ENCODE results near the gene SEMA3F. TPM values are rescaled to one million over a fixed set of nuclear protein-coding genes. Genes with fewer than 3 reads are reported as not detected.

The SEMA3F gene
- total and polyA plus RNA-seq, 5 donors from 2014 or later = 0.52 TPM; not detected in 4

DNA sequence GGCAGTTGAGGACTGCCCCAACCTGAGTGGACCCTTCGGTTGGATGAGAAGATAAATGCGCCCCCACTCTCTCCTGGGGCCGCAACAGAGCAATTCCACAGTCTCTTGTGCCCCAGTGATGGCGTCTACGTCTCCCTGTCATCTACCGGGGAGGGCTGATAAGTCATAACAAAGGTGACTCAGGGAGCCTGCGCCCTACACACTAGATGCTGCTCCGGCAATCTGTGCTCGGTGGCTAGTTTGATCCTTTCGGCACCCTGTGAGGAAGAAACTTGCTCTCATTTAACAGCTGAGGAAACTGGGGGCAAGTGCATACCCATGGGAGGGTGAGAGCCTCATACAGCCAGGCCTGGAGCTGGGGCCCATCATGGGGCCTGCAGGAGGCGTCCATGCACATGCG lies 14.1 kb upstream of the SEMA3F start:
- Histone ChIP-seq H3K4me1 (ENCODE audit: control insufficient read depth, insufficient read depth, low read length, poor library complexity, severe bottlenecking) (no peaks in the 10 kb centered on the region), H3K36me3 (ENCODE audit: control insufficient read depth, insufficient read depth, low read length) (no peaks in the 10 kb centered on the region), H3K9me3 (ENCODE audit: control insufficient read depth in 2 of 2, low read length in 2 of 2) (no peaks in the 10 kb centered on the region), H3K27me3 (ENCODE audit: control insufficient read depth, insufficient read depth, low read length) (no peaks in the 10 kb centered on the region), H3K27ac (ENCODE audit: insufficient read depth, low read length, poor library complexity, severe bottlenecking) (no peak overlapping the region), H3K4me3 (ENCODE audit: low read depth, low read length) (no peak overlapping the region)
- Mint-ChIP-seq H3K9me3 (no peaks in the 10 kb centered on the region), H3K27me3 (peaks cover under 1% of the 10 kb centered on the region), H3K4me3 (no peak overlapping the region), H3K27ac (no peak overlapping the region), H3K4me1 (peaks cover 0 to 8% (median 3%) of the 10 kb centered on the region in 4 donors), H3K36me3 (no peaks in the 10 kb centered on the region)
- no peak for ATAC-seq (ENCODE audit: low read depth in 2 of 2)
- no peak for DNase-seq

DNA sequence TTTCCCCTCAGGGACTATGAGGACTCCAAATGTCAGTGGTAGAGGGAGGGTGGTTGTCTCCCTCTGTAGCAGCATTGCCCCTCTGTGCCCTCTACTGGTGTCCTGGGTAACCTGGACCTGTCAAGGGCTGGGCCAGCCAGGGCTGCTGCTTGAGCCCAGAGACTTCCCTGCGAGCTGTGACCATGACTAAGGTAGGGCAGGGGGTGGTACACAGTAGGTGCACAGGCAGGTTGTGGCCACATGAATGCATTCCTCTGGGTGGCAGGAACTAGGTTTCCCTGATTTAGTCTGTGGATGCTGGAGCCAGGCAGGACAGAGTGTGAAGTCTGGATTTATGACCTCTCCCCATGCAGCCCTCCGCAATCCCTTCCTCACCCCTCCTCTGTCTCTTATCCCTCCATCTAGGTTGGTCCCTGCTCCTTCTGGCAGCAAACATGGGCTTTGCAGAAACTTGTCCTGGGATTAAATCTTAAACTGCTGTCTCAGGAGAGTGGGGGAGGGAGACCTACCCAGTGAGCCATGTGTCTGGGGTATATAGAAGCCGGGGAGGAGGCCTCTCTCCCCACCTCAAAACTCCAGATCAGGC lies 8.7 kb upstream of the SEMA3F start:
- Mint-ChIP-seq H3K36me3 (no peaks in the 10 kb centered on the region), H3K4me3 (no peak overlapping the region), H3K9me3 (peaks cover 0 to 1% (median 0%) of the 10 kb centered on the region in 7 donors), H3K27ac (no peak overlapping the region), H3K4me1 (no peaks in the 10 kb centered on the region), H3K27me3 (peaks cover 19% of the 10 kb centered on the region)
- Histone ChIP-seq H3K27ac (ENCODE audit: insufficient read depth, low read length, poor library complexity, severe bottlenecking) (no peak overlapping the region), H3K27me3 (ENCODE audit: control insufficient read depth, insufficient read depth, low read length) (no peaks in the 10 kb centered on the region), H3K9me3 (ENCODE audit: control insufficient read depth in 2 of 2, low read length in 2 of 2) (no peaks in the 10 kb centered on the region), H3K4me3 (ENCODE audit: low read depth, low read length) (no peak overlapping the region), H3K36me3 (ENCODE audit: control insufficient read depth, insufficient read depth, low read length) (no peaks in the 10 kb centered on the region), H3K4me1 (ENCODE audit: control insufficient read depth, insufficient read depth, low read length, poor library complexity, severe bottlenecking) (no peaks in the 10 kb centered on the region)
- no peak for DNase-seq
- no peak for ATAC-seq (ENCODE audit: low read depth in 2 of 2)

DNA sequence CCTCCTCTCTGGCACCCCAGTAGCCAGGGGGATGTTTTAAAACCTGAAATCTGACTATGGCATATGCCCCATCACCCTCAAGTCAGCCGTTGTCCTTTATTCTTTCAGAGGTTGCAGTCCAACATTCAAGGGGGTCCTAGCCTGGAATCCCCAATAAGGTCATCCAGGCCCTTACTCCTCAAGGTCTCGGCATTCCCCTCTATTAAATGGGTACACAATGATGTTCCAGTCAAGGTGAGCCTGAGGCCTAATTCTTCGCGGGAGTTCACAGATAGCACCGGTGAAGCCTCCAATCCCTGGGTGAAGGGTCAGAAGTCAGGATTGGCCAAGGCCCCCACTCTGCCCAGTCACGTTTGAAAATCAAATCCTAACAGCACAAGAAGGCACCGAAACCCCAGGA lies 8.1 kb upstream of the SEMA3F start:
- H3K27me3 ChIP-seq (ENCODE audit: control insufficient read depth, insufficient read depth, low read length) = no peaks in the 10 kb centered on the region
- DNase-seq = no peak
- no peak overlapping the region for H3K27ac Mint-ChIP-seq

DNA sequence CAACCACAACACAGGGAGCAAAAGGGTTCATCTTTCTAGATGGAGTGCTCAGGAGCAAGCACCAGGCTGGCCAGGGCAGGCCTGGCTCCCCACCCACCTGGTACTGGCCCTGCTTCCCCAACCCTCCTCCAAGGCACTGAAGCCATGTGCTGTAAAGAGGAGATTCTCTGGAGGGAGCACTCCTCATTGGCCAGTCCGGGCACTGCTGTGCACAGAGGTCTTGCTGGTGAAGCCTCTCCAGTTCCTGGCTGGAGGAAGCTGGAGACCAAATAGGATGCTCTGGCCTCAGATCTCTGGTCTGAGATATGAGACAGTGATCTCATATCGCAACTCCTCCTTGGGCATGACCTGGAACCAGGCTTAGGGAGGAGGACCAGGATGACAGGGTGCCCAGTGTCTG lies 7.7 kb upstream of the SEMA3F start:
- Histone ChIP-seq H3K27me3 (ENCODE audit: control insufficient read depth, insufficient read depth, low read length) (no peaks in the 10 kb centered on the region), H3K36me3 (ENCODE audit: control insufficient read depth, insufficient read depth, low read length) (no peaks in the 10 kb centered on the region), H3K4me3 (ENCODE audit: low read depth, low read length) (no peak overlapping the region), H3K27ac (ENCODE audit: insufficient read depth, low read length, poor library complexity, severe bottlenecking) (no peak overlapping the region), H3K4me1 (ENCODE audit: control insufficient read depth, insufficient read depth, low read length, poor library complexity, severe bottlenecking) (no peaks in the 10 kb centered on the region), H3K9me3 (ENCODE audit: control insufficient read depth in 2 of 2, low read length in 2 of 2) (no peaks in the 10 kb centered on the region)
- Mint-ChIP-seq H3K36me3 (no peaks in the 10 kb centered on the region), H3K4me3 (no peak overlapping the region), H3K9me3 (peaks cover 0 to 1% (median 0%) of the 10 kb centered on the region in 7 donors), H3K4me1 (no peaks in the 10 kb centered on the region), H3K27me3 (peaks cover 24% of the 10 kb centered on the region), H3K27ac (no peak overlapping the region)
- ATAC-seq (ENCODE audit: low read depth in 2 of 2) = no peak
- no peak for DNase-seq

More for the DNA sequence above, 8.1 kb upstream of the SEMA3F start:
- Histone ChIP-seq H3K9me3 (ENCODE audit: control insufficient read depth in 2 of 2, low read length in 2 of 2) (no peaks in the 10 kb centered on the region), H3K4me1 (ENCODE audit: control insufficient read depth, insufficient read depth, low read length, poor library complexity, severe bottlenecking) (no peaks in the 10 kb centered on the region), H3K36me3 (ENCODE audit: control insufficient read depth, insufficient read depth, low read length) (no peaks in the 10 kb centered on the region), H3K27ac (ENCODE audit: insufficient read depth, low read length, poor library complexity, severe bottlenecking) (no peak overlapping the region), H3K4me3 (ENCODE audit: low read depth, low read length) (no peak overlapping the region)
- ATAC-seq (ENCODE audit: low read depth in 2 of 2) = no peak
- H3K9me3 Mint-ChIP-seq = peaks cover 0 to 1% (median 0%) of the 10 kb centered on the region in 7 donors
- H3K4me3 Mint-ChIP-seq = no peak overlapping the region
- H3K27me3 Mint-ChIP-seq = peaks cover 21% of the 10 kb centered on the region
- no peaks in the 10 kb centered on the region for H3K4me1 Mint-ChIP-seq
- no peaks in the 10 kb centered on the region for H3K36me3 Mint-ChIP-seq

- ATAC-seq (ENCODE audit: low read depth in 2 of 2) = no peak
- Histone ChIP-seq H3K27ac (ENCODE audit: insufficient read depth, low read length, poor library complexity, severe bottlenecking) (no peak overlapping the region), H3K4me1 (ENCODE audit: control insufficient read depth, insufficient read depth, low read length, poor library complexity, severe bottlenecking) (no peaks in the 10 kb centered on the region), H3K36me3 (ENCODE audit: control insufficient read depth, insufficient read depth, low read length) (no peaks in the 10 kb centered on the region), H3K27me3 (ENCODE audit: control insufficient read depth, insufficient read depth, low read length) (no peaks in the 10 kb centered on the region), H3K9me3 (ENCODE audit: control insufficient read depth in 2 of 2, low read length in 2 of 2) (no peaks in the 10 kb centered on the region), H3K4me3 (ENCODE audit: low read depth, low read length) (no peak overlapping the region)
- no peak for DNase-seq
- H3K36me3 Mint-ChIP-seq = no peaks in the 10 kb centered on the region
- H3K9me3 Mint-ChIP-seq = peaks cover 0 to 1% (median 0%) of the 10 kb centered on the region in 7 donors
- H3K4me3 Mint-ChIP-seq = no peak overlapping the region
- no peaks in the 10 kb centered on the region for H3K4me1 Mint-ChIP-seq
- peaks cover 28% of the 10 kb centered on the region for H3K27me3 Mint-ChIP-seq
- H3K27ac Mint-ChIP-seq = no peak overlapping the region
Measured at GRCh38 chr3:50147861-50148260, 7.3 kb upstream of the SEMA3F start.

GRCh38 chr3:50150404-50150750 lies 4.7 kb upstream of the SEMA3F start:
- Mint-ChIP-seq H3K27ac (no peak overlapping the region), H3K9me3 (peaks cover 0 to 1% (median 0%) of the 10 kb centered on the region in 7 donors), H3K27me3 (peaks cover 45% of the 10 kb centered on the region), H3K36me3 (no peaks in the 10 kb centered on the region), H3K4me1 (peaks cover 0 to 10% (median 5%) of the 10 kb centered on the region in 4 donors), H3K4me3 (no peak overlapping the region)
- Histone ChIP-seq H3K4me1 (ENCODE audit: control insufficient read depth, insufficient read depth, low read length, poor library complexity, severe bottlenecking) (peaks cover 8% of the 10 kb centered on the region), H3K27ac (ENCODE audit: insufficient read depth, low read length, poor library complexity, severe bottlenecking) (no peak overlapping the region), H3K36me3 (ENCODE audit: control insufficient read depth, insufficient read depth, low read length) (no peaks in the 10 kb centered on the region), H3K9me3 (ENCODE audit: control insufficient read depth in 2 of 2, low read length in 2 of 2) (no peaks in the 10 kb centered on the region), H3K27me3 (ENCODE audit: control insufficient read depth, insufficient read depth, low read length) (peaks cover 11% of the 10 kb centered on the region), H3K4me3 (ENCODE audit: low read depth, low read length) (no peak overlapping the region)
- ATAC-seq (ENCODE audit: low read depth in 2 of 2) (no peak), DNase-seq (no peak)

DNA sequence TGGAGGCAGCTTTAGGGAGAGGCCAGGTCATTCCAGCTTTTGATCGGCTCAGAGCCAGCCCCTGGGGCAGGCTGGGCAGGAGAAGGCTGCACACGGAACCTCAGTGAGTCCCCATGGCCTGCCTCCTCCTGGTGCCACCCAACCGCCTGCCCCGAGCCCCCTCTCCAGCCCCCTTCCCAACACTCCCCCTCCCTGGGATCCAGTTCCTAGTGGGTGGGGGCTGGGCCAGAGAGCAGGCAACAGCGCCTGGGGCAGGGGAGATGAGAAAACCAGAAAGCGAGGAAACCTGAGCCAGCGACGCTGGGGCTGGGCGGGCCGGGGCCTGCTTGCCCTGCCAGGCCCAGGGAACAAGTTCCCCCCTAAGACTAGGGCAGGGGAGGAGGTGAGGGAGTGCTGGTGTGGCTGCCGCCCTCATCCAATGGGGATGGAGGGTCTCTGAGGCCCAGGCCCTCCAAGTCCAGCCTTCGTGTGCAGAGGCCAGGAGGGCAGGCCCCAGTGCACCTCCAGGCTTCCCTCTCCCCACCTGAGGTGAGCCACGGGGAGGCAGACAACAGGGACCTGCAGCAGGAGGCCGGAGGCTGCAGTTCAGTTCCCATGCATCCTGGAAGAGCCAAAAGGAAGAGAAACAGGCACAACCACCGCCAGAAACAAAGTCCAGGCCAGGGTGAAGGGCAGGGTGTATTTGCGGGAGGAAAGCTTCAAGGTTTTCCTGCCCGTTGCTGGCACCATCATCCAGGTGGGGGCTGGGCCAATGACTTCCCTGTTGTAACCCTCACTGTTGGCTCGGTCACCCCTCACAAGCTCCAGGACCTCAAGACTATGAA lies 4.0 kb upstream of the SEMA3F start:
- Histone ChIP-seq H3K27ac (ENCODE audit: insufficient read depth, low read length, poor library complexity, severe bottlenecking) (no peak overlapping the region), H3K9me3 (ENCODE audit: control insufficient read depth in 2 of 2, low read length in 2 of 2) (no peaks in the 10 kb centered on the region), H3K4me3 (ENCODE audit: low read depth, low read length) (no peak overlapping the region), H3K36me3 (ENCODE audit: control insufficient read depth, insufficient read depth, low read length) (no peaks in the 10 kb centered on the region), H3K27me3 (ENCODE audit: control insufficient read depth, insufficient read depth, low read length) (peaks cover 11% of the 10 kb centered on the region), H3K4me1 (ENCODE audit: control insufficient read depth, insufficient read depth, low read length, poor library complexity, severe bottlenecking) (peaks cover 14% of the 10 kb centered on the region)
- ATAC-seq (ENCODE audit: low read depth in 2 of 2) = no peak
- Mint-ChIP-seq H3K27ac (no peak overlapping the region), H3K27me3 (peaks cover 50% of the 10 kb centered on the region), H3K4me3 (no peak overlapping the region), H3K9me3 (peaks cover 0 to 2% (median 0%) of the 10 kb centered on the region in 7 donors), H3K4me1 (peaks cover 0 to 14% (median 8%) of the 10 kb centered on the region in 4 donors), H3K36me3 (no peaks in the 10 kb centered on the region)
- DNase-seq = no peak

- H3K27ac Mint-ChIP-seq = no peak overlapping the region
Measured at GRCh38 chr3:50151728-50152127, 3.4 kb upstream of the SEMA3F start.

More at GRCh38 chr3:50151728-50152127, 3.4 kb upstream of the SEMA3F start:
- Histone ChIP-seq H3K4me3 (ENCODE audit: low read depth, low read length) (no peak overlapping the region), H3K36me3 (ENCODE audit: control insufficient read depth, insufficient read depth, low read length) (no peaks in the 10 kb centered on the region), H3K4me1 (ENCODE audit: control insufficient read depth, insufficient read depth, low read length, poor library complexity, severe bottlenecking) (peaks cover 14% of the 10 kb centered on the region), H3K9me3 (ENCODE audit: control insufficient read depth in 2 of 2, low read length in 2 of 2) (no peaks in the 10 kb centered on the region), H3K27ac (ENCODE audit: insufficient read depth, low read length, poor library complexity, severe bottlenecking) (no peak overlapping the region), H3K27me3 (ENCODE audit: control insufficient read depth, insufficient read depth, low read length) (peaks cover 11% of the 10 kb centered on the region)
- Mint-ChIP-seq H3K4me3 (peak overlapping the region in 1 of 4 donors; percentile 10), H3K36me3 (no peaks in the 10 kb centered on the region), H3K4me1 (peaks cover 0 to 17% (median 8%) of the 10 kb centered on the region in 4 donors), H3K27me3 (peaks cover 52% of the 10 kb centered on the region), H3K9me3 (peaks cover 0 to 2% (median 0%) of the 10 kb centered on the region in 7 donors)
- no peak for DNase-seq
- no peak for ATAC-seq (ENCODE audit: low read depth in 2 of 2)

Data from CD4-positive, CD25-positive, alpha-beta regulatory T cell (primary cell).